ENCODE measurements around the gene HIBCH.

DNA sequence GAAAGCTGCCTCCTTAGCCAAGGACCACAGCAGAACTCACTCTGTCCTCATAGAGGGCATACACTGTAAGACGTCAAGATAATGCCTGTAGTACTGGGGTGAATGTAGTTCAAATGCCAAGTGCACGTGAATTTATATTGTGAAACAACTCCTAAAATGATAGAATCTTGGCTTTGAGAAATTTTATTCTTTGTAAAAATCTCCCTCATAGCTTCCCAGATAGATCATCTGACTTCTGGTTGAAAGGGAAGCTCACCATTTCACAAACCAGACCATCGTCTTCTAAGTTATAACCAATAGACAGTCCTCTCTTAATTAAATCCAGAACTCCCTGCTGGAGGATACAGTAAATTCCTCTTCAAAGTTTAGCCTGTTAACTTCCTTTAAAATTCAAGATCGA is 146.2 kb downstream of the HIBCH start:
- TF ChIP-seq, protein P1, sequence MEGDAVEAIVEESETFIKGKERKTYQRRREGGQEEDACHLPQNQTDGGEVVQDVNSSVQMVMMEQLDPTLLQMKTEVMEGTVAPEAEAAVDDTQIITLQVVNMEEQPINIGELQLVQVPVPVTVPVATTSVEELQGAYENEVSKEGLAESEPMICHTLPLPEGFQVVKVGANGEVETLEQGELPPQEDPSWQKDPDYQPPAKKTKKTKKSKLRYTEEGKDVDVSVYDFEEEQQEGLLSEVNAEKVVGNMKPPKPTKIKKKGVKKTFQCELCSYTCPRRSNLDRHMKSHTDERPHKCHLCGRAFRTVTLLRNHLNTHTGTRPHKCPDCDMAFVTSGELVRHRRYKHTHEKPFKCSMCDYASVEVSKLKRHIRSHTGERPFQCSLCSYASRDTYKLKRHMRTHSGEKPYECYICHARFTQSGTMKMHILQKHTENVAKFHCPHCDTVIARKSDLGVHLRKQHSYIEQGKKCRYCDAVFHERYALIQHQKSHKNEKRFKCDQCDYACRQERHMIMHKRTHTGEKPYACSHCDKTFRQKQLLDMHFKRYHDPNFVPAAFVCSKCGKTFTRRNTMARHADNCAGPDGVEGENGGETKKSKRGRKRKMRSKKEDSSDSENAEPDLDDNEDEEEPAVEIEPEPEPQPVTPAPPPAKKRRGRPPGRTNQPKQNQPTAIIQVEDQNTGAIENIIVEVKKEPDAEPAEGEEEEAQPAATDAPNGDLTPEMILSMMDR (conservative IDR thresholded peaks at IDR 0.05; ENCODE audit: low read length): no peak
- TF ChIP-seq EZH2phosphoT487 (IDR thresholded peaks at IDR 0.05; ENCODE audit: borderline replicate concordance, low read depth, low read length): no peak
